GM19025 (cell line): ENCODE measurements around the gene TSHZ2.

Source experiments
- ATAC-seq: cut with Tn5 transposase; IDR thresholded peaks from one replicate; pipeline ENCODE4 v1.9.1; 2021; ENCODE audit warnings: mild to moderate bottlenecking, low read depth, moderate library complexity; ENCODE audit not compliant: unreplicated experiment

TSHZ2 gene

DNA sequence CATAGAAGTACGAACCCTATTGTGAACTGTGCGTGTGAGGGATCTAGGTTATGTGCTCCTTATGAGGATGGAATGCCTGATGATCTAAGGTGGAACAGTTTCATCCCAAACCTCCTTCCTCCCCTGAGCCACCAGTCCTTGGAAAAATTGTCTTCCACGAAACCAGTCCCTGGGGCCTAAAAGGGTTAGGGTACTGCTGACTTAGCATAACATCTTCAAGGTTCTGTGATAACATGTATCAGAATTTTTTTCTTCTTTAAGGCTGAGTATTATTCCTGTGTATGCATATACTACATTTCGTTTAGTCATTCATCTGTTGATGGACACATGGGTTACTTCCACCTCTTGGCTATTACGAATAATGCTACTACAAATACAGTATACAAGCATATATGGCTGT lies 80.2 kb downstream of the TSHZ2 start:
- ATAC-seq, result no peak

DNA sequence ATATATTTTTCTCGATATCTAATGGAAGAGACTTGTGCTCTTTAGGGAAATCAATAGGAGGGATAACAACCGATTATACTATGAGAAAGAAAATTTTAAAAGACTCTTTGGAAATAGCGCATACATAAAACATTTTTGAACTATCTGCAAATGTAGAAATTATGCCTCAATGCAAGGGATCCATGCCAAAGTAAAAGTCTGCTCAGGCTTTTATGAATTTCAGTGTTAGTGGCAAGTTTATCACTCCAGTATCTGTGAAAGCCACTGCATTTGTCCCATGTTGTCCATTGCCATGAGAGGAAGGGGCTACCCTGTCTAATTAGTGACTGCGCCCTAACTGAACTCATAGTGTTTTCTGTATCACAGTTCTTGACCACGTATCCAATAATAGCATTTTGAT lies 81.4 kb downstream of the TSHZ2 start:
- ATAC-seq, result no peak

DNA sequence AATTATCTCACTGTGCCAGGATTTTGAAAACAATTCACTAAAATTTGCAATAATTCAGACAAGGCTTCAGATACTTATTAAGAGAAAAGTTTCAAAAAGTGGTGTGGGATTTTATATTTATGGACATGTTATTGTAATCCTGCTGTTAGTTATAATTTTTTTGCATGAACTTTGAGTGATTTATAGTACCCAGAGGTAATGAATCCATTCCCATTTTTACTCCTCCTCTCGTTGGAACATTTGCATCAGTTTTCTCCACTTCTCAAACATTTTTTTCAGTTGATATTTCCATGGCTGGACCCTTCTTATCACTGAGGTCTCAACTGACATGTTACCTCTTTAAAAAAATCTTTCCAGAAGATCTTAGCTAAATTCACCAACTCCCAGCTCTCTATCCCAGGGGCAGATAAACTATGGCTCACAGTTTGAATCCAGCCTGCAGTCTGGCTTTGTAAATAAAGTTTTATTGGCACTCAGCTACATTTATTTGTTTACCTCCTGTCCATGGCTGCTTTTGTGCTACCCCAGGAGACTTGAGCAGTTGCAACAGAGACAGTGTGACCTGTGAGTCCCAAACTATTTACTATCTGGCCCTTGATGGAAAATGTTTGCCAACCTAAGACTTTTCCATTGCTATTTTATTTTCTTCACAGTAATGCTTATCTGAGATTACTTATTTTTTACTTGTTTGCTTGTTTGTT lies 83.4 kb downstream of the TSHZ2 start:
- ATAC-seq, result no peak

DNA sequence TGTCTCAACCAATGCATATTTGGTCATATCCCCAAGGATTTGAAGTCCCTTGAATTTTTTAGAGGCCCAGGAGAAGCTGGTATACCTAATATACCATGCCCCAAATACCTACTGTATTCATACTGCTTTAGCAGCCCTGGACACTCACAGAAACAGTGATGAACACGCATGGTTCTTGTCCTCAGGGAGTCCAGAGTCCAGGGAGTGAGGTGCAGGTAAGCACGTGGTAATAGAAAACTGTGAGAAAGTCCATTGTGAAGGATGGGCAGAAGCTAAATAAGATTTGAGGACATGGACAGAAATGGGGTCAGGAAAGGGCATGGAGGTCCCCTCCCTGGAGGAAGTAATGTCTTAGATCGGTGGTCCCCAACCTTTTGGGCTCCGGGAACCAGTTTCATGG lies 85.4 kb downstream of the TSHZ2 start:
- ATAC-seq, result no peak

DNA sequence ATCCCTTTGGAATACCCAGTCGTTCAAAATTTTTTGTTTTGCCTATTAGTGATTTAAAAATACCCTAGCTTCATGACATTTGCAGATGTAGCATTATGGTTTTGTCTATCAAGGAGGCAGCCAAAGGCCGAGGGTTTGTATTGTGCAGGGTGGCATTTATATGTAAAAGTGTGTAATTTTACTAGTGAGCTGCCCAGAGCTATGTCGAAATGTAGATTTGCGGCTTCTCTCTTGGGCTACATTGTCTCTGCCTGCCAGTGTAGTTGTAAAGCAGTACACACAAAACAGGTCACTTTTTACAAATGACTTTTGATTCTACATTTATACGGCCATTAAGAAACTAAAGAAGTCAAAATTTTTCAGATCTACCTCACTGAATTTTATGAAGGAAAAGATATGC lies 87.7 kb downstream of the TSHZ2 start:
- ATAC-seq, result no peak

DNA sequence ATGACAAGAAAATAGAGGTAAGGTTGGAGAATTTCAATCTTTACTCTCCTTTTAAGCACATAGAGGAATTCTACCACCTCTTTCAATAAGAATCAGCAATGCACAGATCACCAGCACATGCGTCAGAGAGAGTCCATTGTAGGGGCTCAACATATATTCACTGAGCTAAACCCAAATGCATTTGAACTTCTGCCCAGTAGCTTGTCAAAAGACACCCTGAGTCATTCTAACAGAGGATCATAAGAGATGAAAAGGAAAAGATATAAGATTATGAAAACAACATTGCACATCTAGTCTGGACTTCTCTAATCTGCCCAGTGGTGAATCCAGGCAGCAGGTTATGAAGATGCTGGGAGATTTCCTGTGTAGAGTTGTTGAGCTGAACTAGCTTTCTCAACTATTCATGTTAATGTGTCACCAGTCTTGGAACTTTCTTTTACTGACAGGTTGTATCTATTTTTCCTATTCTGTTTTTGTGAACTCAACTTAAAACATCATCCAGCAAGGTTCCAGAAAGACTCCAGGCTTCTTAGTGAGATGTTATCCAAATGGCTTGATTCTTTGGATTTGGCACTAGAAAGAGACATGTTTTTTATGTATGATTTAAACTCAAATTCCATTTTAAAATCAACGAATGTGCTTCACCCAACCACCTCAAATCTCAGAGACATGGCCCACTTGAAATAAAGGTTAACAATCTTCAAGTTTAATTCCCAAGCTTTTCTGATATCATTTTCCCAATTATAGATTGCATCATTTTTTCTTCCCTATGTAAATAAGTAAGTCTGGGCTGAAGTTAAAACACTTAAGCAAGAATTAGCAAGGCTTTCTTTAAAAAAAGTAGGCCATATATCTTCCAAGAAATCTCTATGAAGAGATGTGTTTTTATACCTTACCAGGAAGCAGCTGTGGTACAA lies 89.3 kb downstream of the TSHZ2 start:
- no peak for ATAC-seq

DNA sequence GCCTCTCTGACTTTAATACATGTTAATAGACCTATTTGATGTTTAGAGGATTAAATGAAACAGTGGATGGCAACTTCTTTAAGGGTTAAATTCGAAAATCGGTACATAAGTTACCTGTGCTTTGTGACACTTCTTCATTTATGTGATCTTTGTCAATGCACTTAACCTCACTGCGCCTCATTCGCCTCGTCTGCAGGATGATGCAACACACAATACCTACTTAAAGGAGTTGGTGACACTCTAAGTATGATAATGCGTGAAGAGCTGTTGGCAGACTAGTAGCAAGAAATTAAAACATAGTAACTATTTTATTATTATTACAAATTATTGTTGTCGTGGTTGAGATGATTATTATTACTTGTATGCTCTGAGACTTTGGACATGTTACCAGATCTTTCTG lies 92.8 kb downstream of the TSHZ2 start:
- ATAC-seq, result no peak

DNA sequence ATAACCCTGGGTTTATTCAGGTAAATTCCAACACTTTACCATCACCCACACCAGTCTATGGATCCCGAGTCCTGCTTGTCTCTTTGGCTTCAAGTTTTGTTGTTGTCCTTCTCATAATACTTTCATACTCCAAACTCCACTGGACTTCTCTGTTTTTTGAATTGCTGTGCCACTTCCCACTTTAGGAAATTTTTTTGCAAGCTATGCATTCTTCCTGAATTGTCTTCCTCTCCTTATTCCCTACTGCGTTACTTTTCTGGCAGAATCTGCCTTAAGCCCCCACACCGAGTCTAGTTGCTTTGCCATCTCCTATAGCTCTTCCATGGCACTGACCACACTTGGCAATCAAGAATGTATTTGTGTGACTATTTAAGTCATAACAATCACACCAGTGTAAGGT lies 96.1 kb downstream of the TSHZ2 start:
- ATAC-seq, result no peak

DNA sequence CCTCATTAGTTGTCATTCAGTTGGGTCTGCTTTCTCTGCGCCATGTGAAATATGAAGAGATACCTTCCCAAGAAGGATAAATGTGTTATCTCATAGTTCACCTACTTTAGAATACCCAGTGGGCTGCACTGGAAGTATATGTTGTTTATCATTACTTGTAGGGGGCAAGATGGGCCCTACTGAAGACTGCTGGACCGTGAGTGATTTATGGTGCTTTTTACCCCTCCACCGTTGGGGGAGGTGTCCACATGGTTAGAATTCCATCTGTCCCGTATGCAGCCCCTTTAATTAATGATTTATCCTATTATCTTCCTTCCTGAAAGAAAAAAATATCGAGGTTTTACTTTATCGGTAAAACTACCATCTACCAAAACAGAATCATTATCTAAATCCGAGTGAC lies 97.0 kb downstream of the TSHZ2 start:
- no peak for ATAC-seq

DNA sequence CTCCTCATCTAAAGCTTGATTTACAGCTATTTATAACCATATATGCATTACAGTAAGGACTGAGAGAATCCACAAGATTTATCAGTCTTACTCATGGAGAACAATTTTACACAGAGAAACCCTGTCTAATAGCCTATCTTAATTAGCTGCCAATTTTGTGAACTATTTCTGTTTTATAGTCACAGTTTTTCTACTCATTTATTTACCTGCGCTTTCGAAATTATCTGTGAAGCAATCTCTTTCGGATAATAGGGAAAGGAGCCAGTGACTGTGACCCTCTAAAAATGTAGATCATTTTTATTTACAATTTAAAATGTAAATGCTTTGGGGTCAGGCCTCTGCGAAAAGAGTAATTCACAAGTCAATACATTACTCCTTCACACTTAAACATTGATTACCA lies 98.1 kb downstream of the TSHZ2 start:
- ATAC-seq, result no peak

DNA sequence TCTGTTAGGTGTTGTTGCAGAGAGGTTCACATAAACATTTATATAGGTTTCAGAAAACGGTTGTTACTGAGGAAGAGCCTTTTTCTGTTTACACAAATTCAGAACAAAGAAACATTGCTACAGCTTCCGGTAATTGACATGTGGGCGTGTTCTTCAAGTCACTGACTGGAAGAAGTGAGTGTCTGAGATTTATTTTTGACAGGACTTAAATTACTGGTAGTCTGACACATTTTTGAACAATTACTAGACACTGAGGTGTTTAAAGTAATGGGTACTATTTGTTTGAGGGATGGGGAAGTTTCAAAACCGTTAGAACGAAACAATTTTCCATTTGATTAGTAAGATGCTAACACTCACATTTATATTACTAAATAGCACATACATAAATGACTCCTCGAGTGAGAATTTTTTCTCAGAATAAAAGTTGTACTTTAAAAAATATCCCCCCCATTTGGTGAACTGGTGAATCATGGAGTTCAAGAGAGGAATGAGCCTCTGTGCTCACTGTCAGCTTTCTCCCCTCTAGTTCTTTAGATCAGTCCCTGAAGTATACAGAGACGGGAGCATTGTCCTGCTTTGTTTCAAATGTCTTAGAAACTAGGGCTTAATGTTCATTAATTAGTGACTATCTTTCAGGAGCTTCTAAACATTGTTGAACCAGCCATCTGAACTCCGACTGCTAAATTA lies 98.7 kb downstream of the TSHZ2 start:
- ATAC-seq, result no peak

DNA sequence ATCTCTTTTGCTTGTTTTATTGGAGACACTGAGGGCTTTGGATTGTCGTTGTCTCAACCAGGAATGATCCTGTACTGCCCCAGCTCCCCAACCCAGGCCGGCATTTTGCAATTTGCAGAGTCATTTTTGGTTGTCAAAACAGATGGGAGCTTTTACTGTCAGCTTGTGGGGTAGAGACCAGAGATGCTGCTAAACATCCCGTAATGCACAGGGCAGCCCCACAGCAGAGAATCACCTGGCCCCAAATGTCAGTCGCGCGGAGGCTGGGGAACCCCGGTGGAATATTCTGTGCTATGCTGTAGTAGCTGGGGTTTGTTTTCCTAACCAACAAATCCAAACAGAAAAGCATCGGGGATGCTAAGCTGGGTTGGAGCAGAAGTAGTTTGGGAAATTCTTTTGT lies 99.7 kb downstream of the TSHZ2 start:
- ATAC-seq, result no peak

DNA sequence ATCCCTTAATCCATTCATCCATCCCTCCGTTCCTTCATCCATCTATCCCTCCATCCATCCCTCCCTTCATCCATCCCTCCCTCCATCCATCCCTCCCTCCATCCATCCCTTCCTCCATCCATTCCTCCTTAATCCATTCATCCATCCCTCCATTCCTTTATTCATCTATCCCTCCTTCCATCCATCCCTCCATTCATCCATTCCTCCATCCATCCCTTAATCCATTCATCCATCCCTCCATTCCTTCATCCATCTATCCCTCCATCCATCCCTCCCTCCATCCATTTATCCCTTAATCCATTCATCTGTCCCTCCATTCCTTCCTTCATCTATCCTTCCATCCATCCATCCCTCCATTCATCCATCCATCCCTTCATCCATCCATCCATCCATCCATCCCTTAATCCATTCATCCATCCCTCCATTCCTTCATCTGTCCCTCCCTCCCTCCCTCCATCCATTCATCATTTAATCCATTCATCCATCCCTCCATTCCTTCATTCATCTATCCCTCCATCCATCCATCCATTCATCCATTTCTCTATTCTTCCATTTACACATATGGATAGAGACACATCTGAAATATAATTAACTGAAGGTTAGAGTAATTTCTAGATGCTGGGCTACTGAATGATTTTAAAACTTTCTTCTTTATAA lies 100.9 kb downstream of the TSHZ2 start:
- ATAC-seq, result no peak

DNA sequence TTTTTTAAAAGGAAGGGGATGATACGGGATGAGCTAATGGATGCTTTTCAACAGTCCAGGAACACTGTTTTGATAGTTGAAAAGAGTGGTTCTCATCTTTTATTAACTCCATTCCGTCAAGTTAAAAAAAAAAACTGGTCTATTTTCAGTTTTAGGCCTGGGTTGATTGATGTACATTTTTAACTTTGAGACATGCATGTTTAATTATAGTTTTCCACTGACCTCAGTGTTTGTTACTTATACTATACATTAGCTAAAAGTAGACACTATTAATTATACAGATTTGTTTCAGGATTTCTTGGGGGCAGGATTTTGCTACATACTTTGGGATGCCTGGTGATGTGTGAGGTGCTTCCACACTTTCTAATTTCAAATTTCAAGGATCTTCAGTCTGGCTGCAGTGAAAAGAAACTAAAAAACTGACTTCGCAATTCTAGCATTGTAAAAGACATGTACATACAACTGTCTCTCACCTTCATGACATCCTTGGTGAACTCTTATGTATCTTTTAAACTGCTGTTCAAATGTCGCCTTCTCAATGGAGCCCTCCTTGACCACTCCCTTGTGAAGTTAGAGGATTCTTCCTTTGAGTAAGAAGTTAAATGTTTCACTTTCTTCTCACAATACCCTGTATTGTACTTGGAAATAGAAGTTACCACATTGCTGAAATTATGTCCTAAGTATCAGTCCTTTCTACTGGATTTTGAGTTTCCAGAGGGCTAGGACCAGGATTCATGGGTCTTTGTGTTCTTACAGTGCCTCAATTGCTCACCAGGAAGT lies 101.7 kb downstream of the TSHZ2 start:
- no peak for ATAC-seq

DNA sequence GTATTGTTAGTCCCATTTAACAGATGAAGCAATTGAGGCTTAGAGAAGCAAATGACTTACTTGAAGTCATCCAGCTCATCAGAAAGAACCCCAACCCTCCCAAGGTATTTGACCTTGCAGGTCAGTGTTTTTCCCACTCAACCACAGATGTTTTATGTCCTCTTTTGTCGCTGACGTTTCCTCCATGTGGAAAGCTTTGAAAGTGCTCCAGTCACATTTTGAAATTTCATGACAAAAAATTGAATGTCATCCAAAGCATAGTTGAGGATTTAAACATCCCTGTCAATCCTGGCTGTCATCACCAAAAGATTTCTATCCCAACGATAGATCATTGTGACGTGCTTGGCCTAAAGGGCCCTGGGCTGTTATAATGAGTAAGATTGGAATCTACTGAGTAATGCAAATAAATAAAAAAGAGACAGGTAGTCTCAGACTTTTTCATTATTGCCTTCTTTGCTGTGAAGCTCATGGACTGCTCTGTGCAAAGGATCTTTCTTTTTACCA lies 102.7 kb downstream of the TSHZ2 start:
- ATAC-seq, result no peak

DNA sequence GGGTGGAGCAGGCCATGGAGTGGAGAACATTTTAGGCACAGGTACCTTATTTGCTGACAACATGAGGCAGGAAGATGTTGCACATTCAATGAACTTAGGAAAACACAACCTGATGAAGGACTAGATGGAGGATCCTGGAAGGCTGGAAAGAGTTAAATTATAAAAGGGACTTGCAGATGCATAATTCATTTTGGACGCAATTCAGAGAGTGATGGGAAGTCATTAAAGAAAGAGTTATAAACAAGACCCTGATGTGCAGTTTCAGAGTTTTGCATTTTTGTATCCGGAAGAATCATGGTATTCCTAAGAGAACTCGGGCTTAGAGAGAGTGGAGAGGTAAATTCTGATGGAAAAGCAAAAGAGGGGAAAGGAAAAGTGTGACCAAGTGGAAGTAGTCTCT lies 104.5 kb downstream of the TSHZ2 start:
- ATAC-seq, result no peak

DNA sequence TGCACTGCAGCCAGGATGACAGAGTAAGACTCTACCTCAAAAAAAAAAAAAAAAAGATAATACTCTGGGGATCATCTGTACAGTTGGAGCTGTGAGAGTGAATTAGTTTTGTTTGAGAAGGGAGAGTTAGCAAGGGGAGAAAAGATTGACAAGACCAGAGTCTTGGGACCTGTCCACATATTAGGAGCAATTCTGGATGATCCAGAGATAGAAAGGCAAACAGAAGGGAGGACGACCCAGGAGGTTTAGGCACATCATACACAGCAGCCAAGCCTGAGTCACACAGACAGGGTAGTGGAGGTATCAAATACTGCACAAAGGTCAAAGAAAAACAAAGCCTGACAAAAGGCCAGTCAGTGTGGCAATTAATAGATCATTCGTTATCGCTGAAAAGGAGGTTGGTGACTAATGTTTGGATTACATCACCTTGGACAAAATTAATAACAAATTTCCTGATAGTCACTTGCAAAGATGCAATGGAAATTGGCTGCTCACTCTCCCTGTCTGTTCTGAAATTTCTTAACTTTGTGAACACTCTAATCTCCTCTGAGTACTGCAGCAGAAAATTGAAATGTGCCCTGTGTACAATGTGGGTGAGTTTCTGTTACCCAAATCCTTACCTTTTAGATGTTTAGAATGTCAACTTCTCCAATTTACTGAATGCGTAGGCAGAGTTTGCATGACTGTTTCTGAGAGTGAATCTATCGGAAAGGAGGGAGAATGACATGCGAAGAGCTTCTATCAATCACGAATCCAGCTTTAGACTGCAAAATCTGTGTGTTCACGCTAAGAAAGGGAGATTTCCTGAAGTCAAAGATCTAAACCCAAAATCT lies 105.4 kb downstream of the TSHZ2 start:
- ATAC-seq, result no peak

DNA sequence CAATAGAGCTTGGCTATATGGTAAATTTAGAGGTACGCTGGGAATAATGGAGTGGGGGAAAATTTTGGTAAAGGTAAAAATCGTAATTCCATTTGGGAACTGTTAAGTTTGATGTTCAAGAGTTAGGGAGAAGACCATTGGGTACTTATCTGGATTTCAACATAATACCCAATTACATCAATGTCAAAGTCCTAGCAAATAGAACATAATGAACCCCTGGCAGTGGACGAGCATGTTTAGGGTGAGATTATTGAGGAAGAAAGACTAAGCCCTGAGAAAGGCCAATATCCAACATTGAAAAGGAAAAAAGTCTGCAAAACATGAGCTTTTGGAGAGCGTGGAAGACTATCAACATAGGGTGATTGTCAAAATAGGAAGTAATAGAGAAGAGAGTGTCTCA lies 106.6 kb downstream of the TSHZ2 start:
- no peak for ATAC-seq

DNA sequence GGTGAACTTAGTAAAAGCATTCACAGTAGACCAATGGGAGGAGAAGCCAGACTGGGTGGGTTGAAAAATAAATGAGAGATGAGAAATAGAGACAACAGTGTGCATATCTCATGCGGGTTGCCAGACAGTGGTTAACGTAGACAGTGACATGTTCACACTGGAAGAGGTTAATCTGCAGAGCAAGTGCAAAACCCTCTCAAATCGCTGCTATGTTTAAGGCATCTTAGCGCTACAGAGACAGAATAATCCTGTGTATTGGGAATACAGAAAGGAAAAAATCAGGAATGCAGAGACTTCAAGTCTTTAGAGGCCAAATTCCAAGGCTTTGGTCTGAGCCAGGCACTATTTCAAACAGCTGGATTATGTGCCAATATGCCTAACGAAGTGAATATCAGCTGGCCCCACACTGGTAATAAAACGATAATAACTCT lies 107.1 kb downstream of the TSHZ2 start:
- ATAC-seq, result no peak
